Neural progenitor cell (in vitro differentiated cells): ENCODE measurements around the gene USF2. TPM values are rescaled to one million over a fixed set of nuclear protein-coding genes. Genes with fewer than 3 reads are reported as not detected.

Source experiments
- DNase-seq: peaks from one replicate; pipeline ENCODE4 v3.0.0-alpha.2; 2016; ENCODE audit warnings: low spot score
- H2AFZ ChIP-seq: fragments of 200-600 bp; sonication (generic); replicated peaks from 2 replicates; pipeline ENCODE4 v1.6.1; 2016; ENCODE audit warnings: antibody characterized with exemption
- H3F3A ChIP-seq: fragments of 200-600 bp; sonication (generic); 2 replicates; pipeline ENCODE4 v1.6.1; 2016; ENCODE audit warnings: antibody characterized with exemption, low read depth
- H3K27ac ChIP-seq: fragments of 200-600 bp; sonication (generic); 2 replicates; pipeline ENCODE4 v1.5.1; 2016; ENCODE audit warnings: mild to moderate bottlenecking
- H3K27me3 ChIP-seq: fragments of 200-600 bp; sonication (generic); 2 replicates; pipeline ENCODE4 v1.6.1; 2016; ENCODE audit warnings: mild to moderate bottlenecking, moderate library complexity
- H3K36me3 ChIP-seq: fragments of 200-600 bp; sonication (generic); 2 replicates; pipeline ENCODE4 v1.5.1; 2016
- H3K4me1 ChIP-seq: fragments of 200-600 bp; sonication (generic); 2 replicates; pipeline ENCODE4 v1.6.1; 2016; ENCODE audit warnings: mixed run types
- H3K4me2 ChIP-seq: fragments of 200-600 bp; sonication (generic); 2 replicates; pipeline ENCODE4 v1.6.1; 2016
- H3K4me3 ChIP-seq: fragments of 200-600 bp; sonication (generic); 2 replicates; pipeline ENCODE4 v1.5.1; 2016
- H3K79me2 ChIP-seq: fragments of 200-600 bp; sonication (generic); 2 replicates; pipeline ENCODE4 v1.6.1; 2016; ENCODE audit warnings: low read depth
- H3K9ac ChIP-seq: fragments of 200-600 bp; sonication (generic); 2 replicates; pipeline ENCODE4 v1.6.1; 2016
- H3K9me3 ChIP-seq: fragments of 200-600 bp; sonication (generic); 2 replicates; pipeline ENCODE4 v1.5.1; 2016; ENCODE audit warnings: low read depth
- H4K20me1 ChIP-seq: fragments of 200-600 bp; sonication (generic); 2 replicates; pipeline ENCODE4 v1.6.1; 2016; ENCODE audit warnings: low read depth
- H3K27ac Mint-ChIP-seq: 3 replicates; pipeline ENCODE4 v1.8.0; 2021; ENCODE audit warnings: mixed read lengths
- H3K27me3 Mint-ChIP-seq: 2 replicates; pipeline ENCODE4 v1.8.0; 2022; ENCODE audit warnings: low read depth, mild to moderate bottlenecking, inconsistent platforms, moderate library complexity, mixed read lengths; ENCODE audit not compliant: insufficient read depth
- H3K36me3 Mint-ChIP-seq: 3 replicates; pipeline ENCODE4 v1.8.0; 2021; ENCODE audit warnings: mixed read lengths
- H3K4me1 Mint-ChIP-seq: 3 replicates; pipeline ENCODE4 v1.8.0; 2021; ENCODE audit warnings: mixed read lengths
- H3K4me3 Mint-ChIP-seq: 3 replicates; pipeline ENCODE4 v1.8.0; 2021; ENCODE audit warnings: mild to moderate bottlenecking, moderate library complexity, mixed read lengths
- H3K9me3 Mint-ChIP-seq: 3 replicates; pipeline ENCODE4 v1.8.0; 2020; ENCODE audit warnings: mixed read lengths
- CTCF ChIP-seq: fragments of 200-600 bp; sonication (generic); IDR thresholded peaks from 2 replicates; pipeline ENCODE4 v1.5.1; 2017; ENCODE audit warnings: antibody characterized with exemption, mild to moderate bottlenecking
- EZH2 ChIP-seq: fragments of 200-600 bp; sonication (generic); IDR thresholded peaks from 2 replicates; pipeline ENCODE4 v1.6.1; 2017; ENCODE audit warnings: antibody characterized with exemption, mild to moderate bottlenecking, moderate library complexity
- EZH2phosphoT487 ChIP-seq: fragments of 200-600 bp; sonication (generic); IDR thresholded peaks from 2 replicates; pipeline ENCODE4 v1.6.1; 2017; ENCODE audit warnings: antibody characterized with exemption
- total RNA-seq: library from RNA; depleted of rRNA; stranded (reverse); fragments of >200 nt; gene quantifications from 2 replicates; pipeline ENCODE4 v1.2.3, GENCODE V29; 2015; ENCODE audit warnings: low replicate concordance

The USF2 gene
- total RNA-seq, 1 donor from 2014 or later = 46.8 TPM

GRCh38 chr19:35264268-35265125, 4.3 kb upstream of the USF2 start:
- Histone ChIP-seq H3F3A (peaks cover 39% of the 10 kb centered on the region), H4K20me1 (peaks cover 39% of the 10 kb centered on the region), H3K36me3 (no peaks in the 10 kb centered on the region), H3K27me3 (no peaks in the 10 kb centered on the region), H3K9me3 (no peaks in the 10 kb centered on the region), H3K79me2 (peaks cover 9% of the 10 kb centered on the region), H3K9ac (no peak overlapping the region), H3K4me1 (no peaks in the 10 kb centered on the region), H3K27ac (no peak overlapping the region), H3K4me3 (no peak overlapping the region), H2AFZ (no peak overlapping the region), H3K4me2 (no peak overlapping the region)
- no peaks in the 10 kb centered on the region for H3K9me3 Mint-ChIP-seq
- H3K27ac Mint-ChIP-seq = peak overlapping the region; percentile 74
- H3K4me1 Mint-ChIP-seq = peaks cover 9% of the 10 kb centered on the region
- H3K4me3 Mint-ChIP-seq = peak overlapping the region; percentile 53
- no peaks in the 10 kb centered on the region for H3K27me3 Mint-ChIP-seq
- no peak for DNase-seq
- peaks cover 16% of the 10 kb centered on the region for H3K36me3 Mint-ChIP-seq
- TF ChIP-seq EZH2 = no peak
- TF ChIP-seq CTCF = no peak
- TF ChIP-seq EZH2phosphoT487 = no peak

GRCh38 chr19:35265126-35265899, 3.4 kb upstream of the USF2 start:
- Histone ChIP-seq H3K27ac (no peak overlapping the region), H3K9ac (no peak overlapping the region), H3F3A (peaks cover 46% of the 10 kb centered on the region), H3K4me3 (no peak overlapping the region), H3K36me3 (no peaks in the 10 kb centered on the region), H2AFZ (no peak overlapping the region), H3K9me3 (no peaks in the 10 kb centered on the region), H3K27me3 (no peaks in the 10 kb centered on the region), H3K4me1 (no peaks in the 10 kb centered on the region), H4K20me1 (peaks cover 41% of the 10 kb centered on the region), H3K79me2 (peaks cover 16% of the 10 kb centered on the region), H3K4me2 (no peak overlapping the region)
- Mint-ChIP-seq H3K4me1 (peaks cover 9% of the 10 kb centered on the region), H3K27me3 (no peaks in the 10 kb centered on the region), H3K9me3 (no peaks in the 10 kb centered on the region), H3K4me3 (peak overlapping the region; percentile 83), H3K36me3 (peaks cover 13% of the 10 kb centered on the region), H3K27ac (peak overlapping the region; percentile 9)
- TF ChIP-seq CTCF = no peak
- no peak for TF ChIP-seq EZH2phosphoT487
- no peak for TF ChIP-seq EZH2
- no peak for DNase-seq

- peak overlapping the region; percentile 9 for H3K27ac Mint-ChIP-seq
Measured at GRCh38 chr19:35265900-35266519, 2.8 kb upstream of the USF2 start.

More at GRCh38 chr19:35265900-35266519, 2.8 kb upstream of the USF2 start:
- Histone ChIP-seq H3K27ac (no peak overlapping the region), H3K36me3 (peaks cover 5% of the 10 kb centered on the region), H3K27me3 (no peaks in the 10 kb centered on the region), H4K20me1 (peaks cover 42% of the 10 kb centered on the region), H3F3A (peaks cover 46% of the 10 kb centered on the region), H3K9ac (no peak overlapping the region), H3K4me3 (no peak overlapping the region), H2AFZ (no peak overlapping the region), H3K4me2 (no peak overlapping the region), H3K4me1 (no peaks in the 10 kb centered on the region), H3K9me3 (no peaks in the 10 kb centered on the region), H3K79me2 (peaks cover 23% of the 10 kb centered on the region)
- H3K36me3 Mint-ChIP-seq = peaks cover 15% of the 10 kb centered on the region
- no peak for DNase-seq
- no peak for TF ChIP-seq EZH2
- TF ChIP-seq CTCF = no peak
- no peak for TF ChIP-seq EZH2phosphoT487
- no peaks in the 10 kb centered on the region for H3K27me3 Mint-ChIP-seq
- H3K9me3 Mint-ChIP-seq = no peaks in the 10 kb centered on the region
- peaks cover 12% of the 10 kb centered on the region for H3K4me1 Mint-ChIP-seq
- H3K4me3 Mint-ChIP-seq = peak overlapping the region; percentile 83
